HG02623 (cell line): Measurements from ENCODE around the gene ART3.

Source experiments
- ATAC-seq: cut with Tn5 transposase; IDR thresholded peaks from one replicate; pipeline ENCODE4 v1.9.1; 2021; ENCODE audit warnings: moderate library complexity; ENCODE audit not compliant: unreplicated experiment

The ART3 gene

DNA sequence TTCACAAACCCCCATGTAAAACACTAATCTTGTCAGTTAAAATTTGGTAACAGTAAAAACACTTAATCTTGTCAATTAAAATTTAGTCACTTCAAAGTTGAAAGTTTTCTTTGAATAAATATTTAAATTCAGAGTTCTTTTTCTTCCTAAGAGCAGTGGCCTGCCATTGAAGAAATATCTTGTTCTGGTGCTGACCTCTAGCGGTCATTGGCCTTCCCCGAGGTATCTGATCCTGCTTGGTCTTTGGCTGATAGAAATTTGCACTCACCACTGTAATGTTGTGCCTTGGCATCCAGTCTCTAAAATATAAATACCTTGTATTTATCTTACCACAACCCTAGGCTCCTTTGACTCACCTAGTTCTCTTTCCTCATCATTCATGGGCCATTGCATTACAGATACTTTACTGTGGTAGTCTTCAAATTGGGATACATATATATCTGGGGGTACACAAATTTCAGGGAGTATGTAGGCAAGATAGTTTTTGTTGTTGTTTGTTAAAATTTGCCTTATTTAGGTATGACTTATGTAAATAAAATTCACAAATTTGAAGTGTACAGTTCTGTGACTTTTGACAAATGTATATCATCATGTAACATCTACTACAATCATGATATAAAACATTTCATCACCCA lies 6.7 kb upstream of the ART3 start:
- peak; percentile 79 for ATAC-seq

DNA sequence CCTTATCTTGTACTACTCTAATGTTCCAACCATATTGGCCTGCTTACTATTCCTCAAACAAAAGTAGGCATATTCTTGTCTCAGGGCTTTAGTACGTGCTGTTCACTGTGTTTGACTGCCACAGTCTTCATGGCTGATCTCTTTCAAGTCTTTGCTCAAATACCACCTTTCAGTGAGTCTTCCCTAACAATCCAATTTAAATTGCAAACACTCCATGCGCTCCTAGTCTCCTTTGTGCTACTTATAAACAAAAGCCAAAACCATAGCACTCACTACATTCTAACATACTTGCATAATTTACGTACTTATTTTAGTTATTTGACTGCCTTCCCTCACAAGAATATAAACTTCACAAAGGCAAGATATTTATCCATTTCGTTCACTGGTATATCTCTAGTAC lies 1.7 kb upstream of the ART3 start:
- no peak for ATAC-seq

DNA sequence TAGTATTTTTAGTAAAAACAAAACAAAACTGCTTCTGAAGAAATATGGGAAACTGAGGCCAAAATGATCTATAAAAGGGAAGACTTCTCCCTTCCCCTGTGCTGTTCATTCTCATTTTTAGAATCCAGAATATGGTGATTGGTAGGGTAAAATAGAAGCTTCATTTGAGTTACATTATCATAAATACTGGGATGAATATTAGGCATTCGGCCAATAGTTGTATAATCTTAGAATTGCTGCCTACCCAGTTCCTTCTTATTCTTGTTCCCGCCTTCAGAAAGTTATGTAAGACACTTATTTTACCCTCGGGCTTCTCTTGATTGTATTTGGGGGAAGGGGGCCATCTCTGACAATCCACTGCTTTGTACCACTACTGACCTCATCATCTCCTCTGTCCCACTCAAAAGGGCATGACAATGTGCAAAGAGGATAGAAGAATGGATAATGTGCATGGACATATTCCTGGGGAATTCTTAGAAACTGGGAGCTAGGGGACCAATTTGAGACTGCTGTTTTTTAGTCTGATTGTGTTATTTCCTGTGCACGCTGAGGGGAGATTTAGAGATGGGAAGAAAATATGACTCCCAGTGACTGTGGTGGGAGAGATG lies 588 bp downstream of the ART3 start:
- ATAC-seq: no peak

GRCh38 chr4:76078033-76078613 lies 3.6 kb downstream of the ART3 start:
- ATAC-seq: no peak

DNA sequence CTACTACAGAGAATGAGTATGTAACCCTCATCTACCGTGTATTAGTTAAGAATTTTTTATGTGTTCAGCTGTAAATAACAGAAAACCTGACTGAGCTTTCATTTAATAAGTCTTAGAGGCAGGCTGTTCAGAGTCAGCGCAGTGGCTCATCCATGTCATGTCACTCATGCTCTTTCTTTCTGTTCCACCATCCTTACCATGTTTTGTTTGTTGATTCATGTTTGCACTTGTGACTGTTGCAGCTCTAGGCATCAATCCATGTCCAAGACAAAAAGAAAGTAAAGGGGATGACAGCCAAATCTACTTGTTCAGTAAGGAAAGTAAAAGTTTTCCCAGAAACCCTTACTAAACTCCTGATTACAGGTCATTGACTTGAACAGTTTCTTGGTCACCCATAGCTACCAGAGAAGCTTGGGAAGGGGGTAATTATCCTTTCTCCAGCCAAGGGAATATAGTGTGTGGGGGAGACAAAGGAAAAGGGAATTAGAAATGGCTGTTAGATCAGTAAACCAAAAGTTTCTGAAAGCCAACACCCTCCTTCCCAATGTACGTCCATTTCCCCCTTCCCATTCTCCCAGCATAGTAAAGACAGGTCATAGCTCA lies 9.0 kb downstream of the ART3 start:
- no peak for ATAC-seq

DNA sequence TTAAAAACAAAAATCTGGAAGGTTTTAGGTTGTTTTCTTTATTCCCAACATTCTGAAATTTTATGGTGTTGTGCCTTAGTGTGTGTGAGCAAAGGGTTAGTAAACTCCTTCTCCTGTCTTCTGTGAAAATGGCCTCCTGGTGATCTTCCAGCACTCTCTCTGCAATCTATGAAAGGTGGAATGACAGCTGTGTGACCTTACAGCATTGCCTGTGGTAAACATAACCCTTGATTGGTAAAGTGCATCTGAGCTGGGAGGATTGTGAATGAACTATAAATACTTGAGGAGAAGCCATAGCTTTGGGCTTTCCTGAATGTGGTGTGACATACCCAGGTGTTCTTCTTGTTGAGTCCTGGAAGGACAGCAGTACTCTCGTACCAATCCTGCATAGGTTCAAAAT lies 10.0 kb downstream of the ART3 start:
- no peak for ATAC-seq

DNA sequence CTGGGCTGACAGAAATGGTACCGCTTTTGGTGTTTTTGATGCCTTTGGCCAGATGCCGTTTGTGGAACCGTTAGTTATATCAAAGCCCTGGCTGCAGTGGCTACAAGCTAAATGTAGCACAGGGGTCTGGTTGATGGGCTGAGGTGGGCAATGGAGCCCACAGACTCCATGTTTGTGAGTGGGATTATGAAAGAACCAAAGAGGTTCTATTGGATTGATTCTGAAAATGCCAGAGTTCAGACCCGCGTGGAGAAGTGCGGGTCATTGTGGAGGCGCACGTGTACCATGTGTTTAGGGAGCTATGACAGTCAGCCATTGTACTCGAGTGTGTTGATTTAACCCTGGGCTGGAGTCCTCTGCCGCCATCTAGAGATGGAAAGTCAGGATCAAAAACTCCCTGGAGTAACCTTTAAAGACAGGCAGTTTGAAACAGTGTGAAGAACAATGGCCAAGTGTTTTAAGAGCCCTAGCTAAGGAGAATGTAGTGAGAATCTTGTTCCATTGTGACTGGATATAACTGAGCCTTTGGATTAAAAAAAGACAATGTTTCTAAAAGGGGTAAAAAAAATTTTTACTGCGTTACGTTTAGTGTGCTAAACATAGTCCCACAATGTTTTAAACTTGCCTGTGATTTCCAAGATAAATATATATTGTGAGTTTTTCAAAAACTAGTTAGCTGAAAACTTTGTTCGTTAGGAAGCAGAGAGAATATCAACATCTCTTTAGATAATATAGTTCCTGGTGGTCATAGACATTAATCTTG lies 12.7 kb downstream of the ART3 start:
- no peak for ATAC-seq

- no peak for ATAC-seq
Observed at GRCh38 chr4:76088719-76089118, 14.2 kb downstream of the ART3 start.

DNA sequence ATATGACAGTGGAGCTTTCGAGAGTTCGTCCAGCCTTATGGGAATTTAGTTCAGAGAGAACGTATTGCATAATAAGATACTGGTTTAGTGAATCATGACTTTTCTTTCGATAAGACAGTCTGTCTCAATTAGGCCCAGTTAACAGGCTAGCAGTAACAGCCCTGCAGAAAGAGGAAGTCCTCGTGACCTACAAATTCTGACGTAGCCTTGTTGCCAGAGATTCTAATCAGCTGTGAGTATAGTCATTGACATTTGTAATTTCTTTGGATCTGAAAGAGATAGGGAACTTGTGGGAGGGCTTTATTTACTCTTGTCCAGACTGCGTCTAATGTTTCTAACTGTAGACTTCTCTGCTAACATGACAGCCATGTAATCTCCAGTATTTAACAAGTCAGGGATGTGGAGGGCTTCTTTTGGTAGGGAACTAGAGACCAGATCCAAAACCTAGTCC lies 15.8 kb downstream of the ART3 start:
- ATAC-seq: no peak

DNA sequence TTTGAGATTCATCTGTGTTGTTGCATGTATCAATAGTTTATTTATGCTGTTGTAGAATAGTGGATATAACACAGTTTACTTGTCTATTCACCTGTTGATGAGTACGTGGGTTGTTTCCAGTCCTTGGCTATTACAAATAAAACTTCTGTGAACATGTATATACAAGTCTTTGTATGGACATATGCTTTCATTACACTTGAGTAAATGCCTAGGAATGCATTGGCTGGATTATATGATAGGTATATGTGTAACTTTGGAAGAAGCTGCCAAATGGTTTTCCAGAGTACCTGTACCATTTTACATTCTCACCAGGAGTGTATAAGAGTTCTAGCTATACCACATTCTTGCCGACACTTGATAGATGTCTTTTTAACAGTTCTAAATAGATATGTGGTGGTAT lies 16.5 kb downstream of the ART3 start:
- ATAC-seq: no peak

DNA sequence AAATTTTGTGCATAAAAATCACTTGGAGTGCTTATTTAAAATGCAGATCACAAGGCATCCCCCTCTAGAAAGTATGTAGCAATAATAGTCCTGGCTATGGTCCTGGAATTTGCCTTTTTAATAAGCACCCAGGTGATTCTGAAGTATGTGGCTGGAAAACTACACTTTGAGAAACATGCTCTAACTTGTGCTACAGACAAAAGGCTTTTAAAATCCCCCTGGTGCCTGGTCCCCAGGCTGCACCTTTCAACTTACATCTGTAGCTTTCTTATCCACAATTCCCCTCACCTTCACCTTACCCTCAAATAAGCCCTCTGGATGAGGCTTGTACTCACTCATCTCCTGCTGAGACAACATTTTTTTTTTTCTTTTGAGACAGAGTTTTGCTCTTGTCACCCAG lies 21.1 kb downstream of the ART3 start:
- ATAC-seq: no peak

DNA sequence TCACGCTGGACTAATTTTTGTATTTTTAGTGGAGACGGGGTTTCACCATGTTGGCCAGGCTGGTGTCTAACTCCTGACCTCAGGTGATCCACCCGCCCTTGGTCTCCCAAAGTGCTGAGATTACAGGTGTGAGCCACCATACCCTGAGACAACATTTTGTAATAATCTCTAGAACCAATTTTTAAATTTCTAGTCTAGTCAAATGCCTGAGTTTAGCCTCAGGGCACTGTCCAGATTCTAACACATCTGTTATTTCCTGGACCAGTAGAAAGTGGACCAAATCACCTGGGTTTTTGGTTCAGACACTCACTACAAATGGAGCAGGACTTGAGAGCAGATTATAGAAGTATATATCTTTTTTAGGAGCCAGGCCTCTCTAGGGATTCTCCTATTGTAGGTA lies 21.6 kb downstream of the ART3 start:
- ATAC-seq: no peak

DNA sequence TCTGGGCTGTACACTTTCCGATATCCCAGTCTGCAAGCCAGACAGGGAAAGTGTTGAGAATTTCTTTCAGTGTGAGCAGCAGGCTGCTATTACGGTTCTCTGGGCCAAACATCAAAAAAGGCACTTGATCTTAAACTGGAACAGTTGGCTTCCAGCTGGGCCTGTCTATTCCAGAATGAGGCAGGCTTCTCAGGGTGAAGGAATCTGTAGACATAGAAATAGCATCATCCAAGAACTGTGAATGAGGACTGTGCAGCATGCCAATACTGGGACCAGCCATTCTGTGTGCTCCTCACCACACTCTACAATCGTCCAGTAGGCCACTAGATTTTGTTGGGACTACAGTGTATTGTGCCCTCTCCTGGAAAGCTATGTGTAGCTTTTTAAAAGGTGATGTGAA lies 31.1 kb downstream of the ART3 start:
- no peak for ATAC-seq

DNA sequence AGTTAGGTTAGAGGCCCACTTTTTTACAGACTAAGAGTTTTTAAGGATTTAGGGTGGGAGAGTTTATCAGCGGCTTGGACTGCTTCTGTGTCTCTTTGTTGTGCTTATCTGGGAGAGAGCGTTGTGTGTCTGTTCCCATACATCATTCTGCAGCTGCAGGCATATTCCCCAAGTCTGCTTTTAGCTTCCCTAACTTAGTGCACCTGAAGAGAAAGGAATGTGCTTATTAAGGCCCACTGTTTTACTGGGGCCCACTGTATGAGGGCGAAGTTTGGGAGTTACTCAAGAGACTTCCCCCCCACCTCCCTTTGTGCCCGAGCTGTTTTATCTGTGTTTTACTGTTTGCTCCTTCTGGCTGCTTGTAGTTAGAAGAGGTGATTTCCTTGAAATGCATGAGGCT lies 31.9 kb downstream of the ART3 start:
- ATAC-seq: no peak

DNA sequence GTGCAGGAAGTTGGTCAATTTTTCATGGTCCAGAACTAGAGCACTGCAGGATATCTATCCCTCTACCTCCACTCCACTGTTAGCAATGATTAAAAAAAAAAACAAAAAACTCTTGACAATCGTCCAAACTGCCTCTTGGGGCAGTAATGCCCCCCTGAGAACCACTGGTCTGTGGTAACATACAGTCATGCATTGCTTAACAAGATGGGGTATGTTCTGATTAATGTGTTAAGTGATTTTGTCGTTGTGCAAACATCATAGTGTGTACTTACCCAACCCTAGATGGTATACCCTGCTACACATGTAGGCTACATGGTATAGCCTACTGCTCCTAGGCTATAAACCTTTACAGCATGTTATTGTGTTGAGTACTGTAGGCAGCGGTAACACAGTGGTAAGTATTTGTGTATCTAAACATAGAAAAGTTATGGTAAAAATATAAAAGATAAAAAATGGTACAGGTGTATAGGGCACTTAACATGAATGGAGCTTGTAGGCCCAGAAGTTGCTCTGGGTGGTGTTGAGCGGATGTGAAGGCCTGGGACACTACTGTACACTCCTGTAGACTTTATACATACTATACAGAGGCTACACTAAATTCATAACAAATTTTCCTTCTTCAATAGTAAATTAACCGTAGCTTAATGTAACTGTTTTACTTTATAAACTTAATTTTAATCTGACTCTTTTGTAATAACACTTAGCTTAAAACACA lies 34.1 kb downstream of the ART3 start:
- no peak for ATAC-seq

DNA sequence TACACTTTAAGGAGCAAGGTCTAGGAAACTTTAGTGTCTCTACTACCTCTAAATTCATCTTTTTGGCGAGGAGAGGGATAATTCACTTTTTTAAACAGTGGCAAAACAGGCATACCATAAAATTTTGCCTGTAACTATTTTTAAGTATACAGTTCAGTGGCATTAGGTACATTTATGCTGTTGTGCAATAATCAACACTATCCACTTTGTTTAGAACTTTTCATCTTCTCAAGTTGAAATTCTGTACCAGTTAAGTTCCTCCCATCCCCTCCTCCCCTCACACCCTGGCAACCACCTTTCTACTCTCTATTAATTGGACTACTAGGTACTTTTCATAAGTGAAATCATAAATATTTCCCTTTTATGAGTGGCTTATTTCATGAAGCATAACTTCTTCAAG lies 42.3 kb downstream of the ART3 start:
- no peak for ATAC-seq

DNA sequence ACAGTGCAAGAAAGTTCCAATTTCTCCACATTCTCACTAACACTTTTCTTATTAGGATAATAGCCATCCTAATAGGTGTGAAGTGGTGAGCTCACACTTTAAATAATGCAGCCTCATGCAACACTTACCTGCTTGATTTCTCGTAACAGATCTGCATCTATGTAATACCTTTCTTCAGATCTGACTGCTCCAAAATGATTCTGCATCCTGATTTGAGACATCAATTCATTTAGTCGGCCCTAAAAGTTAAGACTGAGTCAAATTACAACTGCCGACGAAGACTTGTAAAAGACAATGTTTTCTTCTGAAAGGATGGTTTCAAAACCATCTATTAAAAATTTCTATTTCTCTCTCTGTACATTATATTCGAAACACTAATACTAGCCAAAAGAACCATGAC lies 43.0 kb downstream of the ART3 start:
- ATAC-seq: no peak

- no peak for ATAC-seq
Observed at GRCh38 chr4:76120199-76120598, 45.7 kb downstream of the ART3 start.

- no peak for ATAC-seq
Observed at GRCh38 chr4:76125816-76126215, 51.3 kb downstream of the ART3 start.

DNA sequence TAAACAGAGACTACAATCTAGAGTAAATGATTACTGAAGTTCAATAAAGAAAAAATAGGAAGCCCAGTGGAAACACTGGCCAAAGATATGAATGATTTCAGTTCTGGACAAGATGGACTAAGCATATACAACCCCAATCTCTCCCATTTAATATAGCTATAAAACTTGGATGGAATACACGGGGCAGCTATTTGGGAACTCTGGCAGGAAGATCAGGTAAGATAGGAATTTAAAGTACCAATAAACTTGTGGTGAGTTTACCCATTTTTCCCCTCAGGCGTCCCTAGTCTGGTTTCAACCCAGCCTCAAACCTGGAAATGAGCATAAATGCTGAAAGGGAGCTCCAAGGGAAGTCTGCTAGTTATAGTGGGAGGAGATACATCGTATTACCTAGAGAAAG lies 53.2 kb downstream of the ART3 start:
- ATAC-seq: no peak

GRCh38 chr4:76141241-76141640 lies 66.7 kb downstream of the ART3 start:
- no peak for ATAC-seq
